GM18511 (cell line): Measurements from ENCODE around the gene CAMKK1.

Experiments
- ATAC-seq: cut with Tn5 transposase; IDR thresholded peaks from one replicate; pipeline ENCODE4 v1.9.1; 2021; ENCODE audit warnings: mild to moderate bottlenecking, moderate library complexity; ENCODE audit not compliant: unreplicated experiment

CAMKK1 gene

DNA sequence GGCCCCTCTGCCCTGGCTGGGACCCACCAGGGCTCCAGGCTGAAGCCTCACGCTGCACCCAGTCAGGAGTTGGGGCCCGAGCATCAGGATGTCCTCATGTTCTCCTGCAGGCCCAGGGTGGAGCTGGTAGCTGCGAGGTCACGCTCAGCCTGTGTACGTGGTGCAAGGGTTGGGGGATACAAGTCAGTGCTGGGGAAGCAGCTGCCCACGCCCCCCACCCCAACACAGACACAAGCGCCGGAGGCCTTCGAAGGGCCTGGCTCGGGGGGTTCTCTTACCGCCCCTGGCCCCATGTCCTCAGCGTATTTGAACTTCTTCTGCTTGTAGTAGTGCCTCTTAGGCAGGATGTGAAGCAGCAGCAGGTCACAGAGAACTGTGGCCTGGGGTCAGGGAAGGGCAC lies 4.9 kb upstream of the CAMKK1 start:
- no peak for ATAC-seq

DNA sequence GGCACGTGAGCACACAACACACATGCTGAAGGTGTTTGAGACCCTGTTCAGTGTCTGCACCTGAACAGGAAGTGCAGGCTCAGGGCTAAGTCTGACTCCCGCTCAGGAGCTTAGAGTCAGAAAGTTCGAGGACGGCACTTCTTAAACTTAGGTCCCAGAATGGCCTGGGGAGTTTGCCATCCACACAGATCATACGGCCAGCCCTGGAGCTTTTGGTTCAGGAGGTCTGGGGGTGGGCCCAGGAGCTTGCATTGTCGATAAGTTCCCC lies 4.0 kb upstream of the CAMKK1 start:
- ATAC-seq, result no peak

GRCh38 chr17:3896108-3896967 lies 3.5 kb upstream of the CAMKK1 start:
- no peak for ATAC-seq

GRCh38 chr17:3895354-3895753 lies 2.5 kb upstream of the CAMKK1 start:
- no peak for ATAC-seq

GRCh38 chr17:3894911-3895343 lies 2.1 kb upstream of the CAMKK1 start:
- ATAC-seq, result no peak

- ATAC-seq, result no peak
These were observed 1.3 kb upstream of the CAMKK1 start for GRCh38 chr17:3894188-3894587.

DNA sequence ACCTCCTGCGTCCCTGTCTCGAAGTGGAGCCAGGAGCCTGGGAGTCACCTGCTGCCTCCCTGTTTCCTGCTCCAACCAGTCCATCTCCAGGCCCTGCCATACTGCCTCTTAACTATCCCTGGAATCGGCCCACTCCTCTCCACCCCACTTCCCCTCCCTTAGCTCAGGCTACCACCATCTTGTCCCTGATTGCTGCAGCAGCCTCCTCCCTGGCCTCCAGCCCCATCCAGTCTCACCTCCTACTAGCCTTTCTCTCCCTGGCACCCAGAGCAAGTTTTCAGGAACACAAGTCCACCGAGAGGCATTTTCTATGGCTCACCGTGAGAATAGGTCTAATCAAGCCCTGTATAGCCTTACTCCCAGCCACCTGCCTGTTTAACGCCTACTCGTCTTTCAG lies 865 bp upstream of the CAMKK1 start:
- no peak for ATAC-seq

GRCh38 chr17:3892095-3892998 lies 506 bp downstream of the CAMKK1 start:
- peak; percentile 30 for ATAC-seq

DNA sequence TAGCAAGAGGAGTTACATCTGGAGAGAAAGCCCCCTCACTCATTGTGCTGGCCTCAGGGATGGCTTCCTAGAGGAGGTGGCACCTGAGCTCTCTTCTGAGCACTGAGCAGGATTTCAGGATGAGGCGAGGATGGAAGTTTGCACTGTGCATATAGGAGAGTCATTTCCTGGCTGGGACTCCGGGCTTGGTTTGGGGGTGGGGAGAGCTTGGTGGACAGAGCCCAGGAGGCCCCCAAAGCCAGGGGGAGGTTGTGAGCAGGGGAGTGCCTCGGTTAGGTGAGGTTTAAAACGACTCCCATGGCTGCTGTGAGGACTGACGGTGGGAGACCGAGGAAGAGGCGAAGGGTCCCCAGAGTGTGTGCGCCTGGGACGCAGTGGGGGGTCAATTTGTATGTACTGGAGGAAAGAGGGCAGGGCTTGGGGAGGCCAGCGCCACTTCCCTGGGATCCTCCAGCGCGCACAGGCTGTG lies 1.2 kb downstream of the CAMKK1 start:
- no peak for ATAC-seq

DNA sequence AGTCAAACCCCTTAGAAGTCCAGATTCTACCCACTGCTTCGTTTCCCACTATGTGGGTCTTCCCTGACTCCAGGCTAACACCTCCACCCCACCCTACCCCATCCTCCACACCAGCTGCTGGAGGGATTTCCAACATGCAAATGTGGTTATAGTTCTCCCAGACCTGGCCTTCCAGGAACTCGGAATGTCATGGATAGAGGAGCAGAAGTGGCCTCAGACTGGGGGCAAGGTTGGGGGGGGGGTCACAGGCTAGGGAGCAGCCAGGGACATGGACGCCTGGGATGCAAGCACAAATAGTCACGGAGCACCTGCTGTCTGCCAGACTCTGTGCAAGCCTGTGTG lies 2.0 kb downstream of the CAMKK1 start:
- no peak for ATAC-seq

DNA sequence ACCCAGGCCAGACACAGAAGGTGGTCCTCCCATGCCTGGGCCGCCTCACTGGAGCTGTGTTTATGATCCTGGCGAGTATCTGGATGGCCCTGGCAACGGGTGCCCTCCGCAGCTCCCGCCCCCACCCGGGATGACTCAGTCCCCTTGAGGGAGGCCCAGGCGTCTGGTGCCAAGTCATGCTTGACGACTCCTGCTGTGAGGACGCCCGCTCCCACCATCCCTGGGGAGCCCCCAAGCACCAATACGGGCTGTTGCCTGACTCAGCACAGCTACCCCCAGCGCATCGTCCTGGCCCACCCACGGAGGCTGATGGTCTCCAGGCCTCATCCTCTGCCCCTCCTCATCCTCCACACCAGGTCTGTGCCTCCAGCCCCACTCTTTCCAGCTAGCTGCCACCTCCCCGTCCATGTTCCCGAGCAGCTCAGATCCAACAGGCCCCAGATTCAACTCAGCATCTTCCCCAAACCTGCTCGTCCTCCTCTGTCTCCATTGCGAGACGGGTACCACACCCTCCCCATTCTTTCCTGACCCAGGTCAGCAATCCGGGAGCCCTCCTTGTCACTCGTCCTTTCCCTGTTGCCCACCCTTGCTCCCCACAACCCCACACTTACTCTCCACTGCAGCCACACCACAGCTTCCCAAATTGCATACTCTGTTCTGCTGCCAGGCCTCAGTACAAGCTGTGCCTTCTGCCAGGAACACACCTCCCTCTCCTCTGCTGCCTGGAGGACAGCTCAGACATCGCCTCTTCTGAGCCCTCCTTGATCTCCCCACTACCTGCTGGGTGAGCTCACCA lies 2.6 kb downstream of the CAMKK1 start:
- no peak for ATAC-seq

GRCh38 chr17:3889325-3890012 lies 3.4 kb downstream of the CAMKK1 start:
- no peak for ATAC-seq

GRCh38 chr17:3888343-3889171 lies 4.3 kb downstream of the CAMKK1 start:
- no peak for ATAC-seq

DNA sequence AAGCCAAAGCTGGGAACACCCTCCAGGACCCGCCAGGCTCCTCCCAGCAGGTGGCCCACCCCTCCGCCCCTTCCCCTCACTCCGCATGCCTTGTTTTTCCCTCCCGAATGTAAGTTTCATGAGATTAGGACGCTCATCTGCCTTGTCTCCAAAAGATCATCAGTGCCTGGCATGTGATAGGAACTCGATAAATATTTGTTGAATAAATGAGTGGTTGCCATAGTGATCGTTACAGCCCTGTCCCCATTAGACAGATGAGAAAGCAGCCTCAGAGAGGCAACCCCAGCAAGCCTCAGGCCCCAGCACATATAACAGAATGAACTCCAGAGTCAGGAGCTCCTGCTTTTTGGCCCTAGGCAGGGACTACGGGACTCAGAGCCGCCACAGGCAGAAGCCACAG lies 5.0 kb downstream of the CAMKK1 start:
- no peak for ATAC-seq

DNA sequence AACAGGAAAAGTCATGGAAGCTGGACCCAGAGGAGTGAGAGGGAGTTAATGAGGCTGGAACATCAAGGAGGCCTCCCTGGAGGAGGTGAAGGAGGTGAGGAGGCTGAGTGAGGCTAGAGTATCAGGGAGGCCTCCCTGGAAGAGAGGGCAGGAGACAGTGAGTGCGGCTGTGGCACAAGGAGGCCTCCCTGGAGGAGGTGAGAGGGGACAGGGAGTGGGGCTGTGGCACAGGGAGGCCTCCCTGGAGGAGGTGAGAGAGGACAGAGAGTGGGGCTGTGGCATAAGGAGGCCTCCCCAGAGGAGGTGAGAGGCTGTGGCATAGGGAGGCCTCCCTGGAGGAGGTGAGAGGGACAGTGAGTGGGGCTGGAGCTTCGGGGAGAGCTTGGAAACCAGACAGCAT lies 5.5 kb downstream of the CAMKK1 start:
- no peak for ATAC-seq

DNA sequence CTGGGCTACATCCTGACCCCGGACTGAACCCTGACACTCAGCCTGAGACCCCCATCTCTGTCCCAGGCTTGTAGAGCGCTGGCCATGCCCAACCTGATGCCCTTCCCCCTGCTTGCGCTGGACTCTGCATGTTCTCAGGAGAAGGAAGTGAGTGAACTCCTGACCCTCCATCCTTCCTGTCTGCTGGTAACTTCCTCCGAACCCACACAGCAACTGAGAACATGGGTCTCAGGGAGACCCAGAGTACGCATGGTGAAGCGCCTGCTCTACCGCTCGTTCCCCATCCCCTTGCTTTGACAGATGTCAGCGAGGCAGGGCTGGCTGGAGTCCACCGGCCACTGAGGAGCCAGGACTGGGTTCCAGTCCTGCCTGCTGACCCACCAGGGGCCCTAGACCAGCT lies 6.1 kb downstream of the CAMKK1 start:
- no peak for ATAC-seq

- ATAC-seq, result no peak
These were observed 6.9 kb downstream of the CAMKK1 start for GRCh38 chr17:3885970-3886369.

GRCh38 chr17:3885271-3885670 lies 7.6 kb downstream of the CAMKK1 start:
- ATAC-seq, result no peak

GRCh38 chr17:3884188-3884587 lies 8.7 kb downstream of the CAMKK1 start:
- no peak for ATAC-seq

DNA sequence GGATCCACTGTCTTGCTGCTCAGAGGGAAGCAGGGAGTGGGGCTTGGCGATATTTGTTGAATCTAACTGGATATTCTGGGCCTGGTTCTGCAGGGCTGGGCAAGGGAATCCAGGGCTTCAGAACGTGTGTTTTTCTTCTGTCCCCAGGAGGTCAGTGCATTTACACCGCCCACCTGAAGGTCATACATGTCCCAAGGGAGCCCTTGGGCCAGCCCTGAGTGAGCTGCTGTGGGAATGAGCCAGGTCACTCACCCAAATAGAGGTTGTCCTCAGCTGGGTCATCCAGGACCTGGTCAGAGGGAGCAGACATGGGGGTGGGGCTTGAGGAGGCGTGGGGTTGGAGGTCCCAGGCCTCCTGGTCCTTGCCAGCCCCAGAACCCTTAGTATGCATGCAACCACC lies 10.6 kb downstream of the CAMKK1 start:
- no peak for ATAC-seq
